Smooth muscle cell of trachea (primary cell): ENCODE results near the gene EZH1. TPM values are rescaled to one million over a fixed set of nuclear protein-coding genes. Genes with fewer than 3 reads are reported as not detected.

Experiments
- total RNA-seq: library from RNA; depleted of rRNA; stranded (reverse); fragments of >200 nt; gene quantifications from 2 replicates; pipeline ENCODE4 v1.2.1, GENCODE V29; 2014

Gene EZH1
- 25.6 and 28.1 TPM in 2 replicates for total RNA-seq

GRCh38 chr17:42744806-42745617, at the start of gene EZH1:
TSS of gene EZH1 (minus strand) at chr17:42745040. CDS start at chr17:42728941, 16,099 bp downstream.

GRCh38 chr17:42779936-42780850, 35.4 kb upstream of the EZH1 start, which contains the start of gene WNK4:
TSS of gene WNK4 (plus strand) at chr17:42780610. CDS start at chr17:42780699, 89 bp downstream.

GRCh38 chr17:42773290-42774035, 28.6 kb upstream of the EZH1 start, which contains the start of gene VPS25:
TSS of gene VPS25 (plus strand) at chr17:42773449. CDS start at chr17:42773476, 27 bp downstream.

GRCh38 chr17:42760652-42761581, 16.1 kb upstream of the EZH1 start, which contains the start of gene RAMP2:
TSS of gene RAMP2 (plus strand) at chr17:42761227. CDS start at chr17:42761262, 35 bp downstream.

GRCh38 chr17:42681976-42682721, 62.7 kb downstream of the EZH1 start, which contains the start of gene CNTNAP1:
TSS of gene CNTNAP1 (plus strand) at chr17:42682531. CDS start at chr17:42682830, 299 bp downstream.

GRCh38 chr17:42676424-42677011, 68.3 kb downstream of the EZH1 start, which contains the start of gene PLEKHH3:
TSS of gene PLEKHH3 (minus strand) at chr17:42676994. CDS start at chr17:42676563, 431 bp downstream.

GRCh38 chr17:42659079-42659931, 85.5 kb downstream of the EZH1 start, which contains the start of gene TUBG2:
TSS of gene TUBG2 (plus strand) at chr17:42659284. CDS start at chr17:42659504, 220 bp downstream.

Other genes with a start within 250 kb of the EZH1 start
- 60.9 and 61.7 TPM in 2 replicates for gene NAGLU, start 208.8 kb downstream of the EZH1 start, total RNA-seq
- gene HSD17B1, start 192.1 kb downstream of the EZH1 start, total RNA-seq = 1.5 and 1.8 TPM in 2 replicates
- 18.5 and 25.1 TPM in 2 replicates for gene COASY, start 182.9 kb downstream of the EZH1 start, total RNA-seq
- 32.9 and 36.7 TPM in 2 replicates for gene MLX, start 177.9 kb downstream of the EZH1 start, total RNA-seq
- 3.1 and 5.5 TPM in 2 replicates for gene PSMC3IP, start 167.3 kb downstream of the EZH1 start, total RNA-seq
- gene RETREG3, start 135.7 kb downstream of the EZH1 start, total RNA-seq = 50.0 and 76.7 TPM in 2 replicates
- 28.5 and 31.8 TPM in 2 replicates for gene TUBG1, start 135.4 kb downstream of the EZH1 start, total RNA-seq
- 12.2 and 12.7 TPM in 2 replicates for gene TUBG2, start 85.8 kb downstream of the EZH1 start, total RNA-seq
- 22.3 and 28.7 TPM in 2 replicates for gene PLEKHH3, start 68.0 kb downstream of the EZH1 start, total RNA-seq
- gene CCR10, start 63.2 kb downstream of the EZH1 start, total RNA-seq = 6.3 and 6.4 TPM in 2 replicates
- gene CNTNAP1, start 62.5 kb downstream of the EZH1 start, total RNA-seq = 43.6 and 45.0 TPM in 2 replicates
- gene RAMP2, start 16.2 kb upstream of the EZH1 start, total RNA-seq = not detected in 2 replicates
- 53.6 and 67.3 TPM in 2 replicates for gene VPS25, start 28.4 kb upstream of the EZH1 start, total RNA-seq
- gene WNK4, start 35.6 kb upstream of the EZH1 start, total RNA-seq = 0.29 and 0.33 TPM in 2 replicates
- 70.1 and 80.4 TPM in 2 replicates for gene COA3, start 53.7 kb upstream of the EZH1 start, total RNA-seq
- gene CNTD1, start 53.8 kb upstream of the EZH1 start, total RNA-seq = 0.66 TPM in 1 of 2 replicates, not detected in the other
- gene BECN1, start 79.2 kb upstream of the EZH1 start, total RNA-seq = 101 and 155 TPM in 2 replicates
- 76.6 and 82.2 TPM in 2 replicates for gene PSME3, start 88.4 kb upstream of the EZH1 start, total RNA-seq
- 0.29 and 0.99 TPM in 2 replicates for gene AOC2, start 99.5 kb upstream of the EZH1 start, total RNA-seq
- gene AOC3, start 106.2 kb upstream of the EZH1 start, total RNA-seq = 1.3 and 1.5 TPM in 2 replicates
- not detected in 2 replicates for gene G6PC1, start 155.8 kb upstream of the EZH1 start, total RNA-seq
- 25.5 and 28.1 TPM in 2 replicates for gene AARSD1, start 219.4 kb upstream of the EZH1 start, total RNA-seq
- 1.2 TPM in 1 of 2 replicates, not detected in the other for gene PTGES3L, start 235.0 kb upstream of the EZH1 start, total RNA-seq
- gene RUNDC1, start 235.5 kb upstream of the EZH1 start, total RNA-seq = 6.8 and 9.6 TPM in 2 replicates